HG03045 (cell line): Measurements from ENCODE around the gene HOXB5.

Experiments used
- ATAC-seq: cut with Tn5 transposase; IDR thresholded peaks from one replicate; pipeline ENCODE4 v1.9.1; 2021; ENCODE audit warnings: mild to moderate bottlenecking, moderate library complexity; ENCODE audit not compliant: unreplicated experiment

HOXB5 gene

DNA sequence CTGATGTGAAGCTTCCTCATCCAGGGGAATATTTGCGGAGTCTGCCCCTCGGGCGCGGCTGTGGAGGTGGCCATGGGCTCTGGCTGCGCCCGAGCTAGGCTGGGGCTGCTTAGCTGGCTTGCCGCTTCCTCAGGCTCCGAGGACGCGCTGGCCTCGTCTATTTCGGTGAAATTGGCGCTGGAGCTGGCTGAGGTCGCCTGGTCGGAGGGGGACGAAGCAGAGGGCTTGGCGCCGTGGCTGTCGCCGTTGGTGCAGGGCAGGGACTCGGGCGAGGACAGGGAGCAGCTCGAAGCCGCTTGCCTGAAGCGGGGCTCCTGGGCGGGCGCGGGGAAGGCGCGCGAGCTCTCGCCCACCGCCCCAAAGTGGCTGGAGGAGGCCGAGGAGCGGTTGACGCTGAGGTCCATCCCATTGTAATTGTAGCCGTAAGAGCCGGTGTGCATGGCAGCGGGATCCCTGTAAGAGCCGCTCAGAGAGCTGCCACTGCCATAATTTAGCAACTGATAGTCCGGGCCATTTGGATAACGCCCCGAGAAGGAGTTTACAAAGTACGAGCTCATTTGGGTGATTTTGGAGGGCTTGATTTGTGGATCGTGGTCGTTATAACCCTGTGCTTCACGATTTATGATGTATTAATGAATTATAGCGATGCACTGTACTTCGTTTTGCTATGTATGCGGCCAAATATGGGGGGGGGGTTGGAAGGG, at the start of gene HOXB5:
Gene HOXB5 (minus strand): TSS at position 654 of the 704 bp plus-strand sequence. CDS start 97 bp downstream, at position 557.
- ATAC-seq, result no peak

GRCh38 chr17:48642843-48643696, 49.5 kb upstream of the HOXB5 start:
- no peak for ATAC-seq

DNA sequence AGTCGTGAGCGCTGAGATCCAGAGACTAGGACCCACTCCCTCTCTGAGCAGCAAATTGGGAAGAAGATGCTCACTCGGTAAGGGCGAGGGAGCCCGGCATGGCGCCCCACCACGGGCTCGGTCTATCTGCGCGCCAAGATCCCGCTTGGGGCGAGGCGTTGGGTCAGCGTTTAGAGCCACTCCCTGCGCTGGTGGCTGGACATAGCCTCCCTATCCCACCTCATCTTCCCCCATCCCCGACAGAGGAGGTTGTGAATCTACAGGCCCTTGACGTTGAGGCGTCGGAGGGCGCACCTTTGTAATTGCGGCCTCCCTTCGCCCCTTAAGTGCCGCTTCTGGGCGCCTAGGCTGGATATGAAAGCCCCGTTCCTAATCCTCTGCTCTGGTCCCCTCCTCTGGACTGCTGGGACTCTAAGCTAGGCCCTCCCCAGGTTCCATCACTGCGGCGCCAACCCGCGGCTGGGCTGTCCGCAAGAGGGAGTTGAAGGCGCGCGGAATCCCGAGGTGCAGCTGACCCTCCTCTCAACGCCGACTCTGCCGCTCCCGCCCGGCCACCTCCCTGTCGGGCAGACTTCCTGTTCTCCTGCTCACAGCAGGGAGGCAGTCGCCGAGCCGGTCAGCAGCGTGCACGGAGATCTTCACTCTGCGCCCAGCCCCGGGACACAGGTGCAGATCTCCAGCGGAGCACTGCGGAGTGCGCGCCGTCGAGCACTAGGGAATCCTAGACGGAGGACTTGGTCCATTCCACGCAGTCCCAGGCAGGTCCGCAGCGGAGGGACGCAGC, 48.7 kb upstream of the HOXB5 start:
- no peak for ATAC-seq

DNA sequence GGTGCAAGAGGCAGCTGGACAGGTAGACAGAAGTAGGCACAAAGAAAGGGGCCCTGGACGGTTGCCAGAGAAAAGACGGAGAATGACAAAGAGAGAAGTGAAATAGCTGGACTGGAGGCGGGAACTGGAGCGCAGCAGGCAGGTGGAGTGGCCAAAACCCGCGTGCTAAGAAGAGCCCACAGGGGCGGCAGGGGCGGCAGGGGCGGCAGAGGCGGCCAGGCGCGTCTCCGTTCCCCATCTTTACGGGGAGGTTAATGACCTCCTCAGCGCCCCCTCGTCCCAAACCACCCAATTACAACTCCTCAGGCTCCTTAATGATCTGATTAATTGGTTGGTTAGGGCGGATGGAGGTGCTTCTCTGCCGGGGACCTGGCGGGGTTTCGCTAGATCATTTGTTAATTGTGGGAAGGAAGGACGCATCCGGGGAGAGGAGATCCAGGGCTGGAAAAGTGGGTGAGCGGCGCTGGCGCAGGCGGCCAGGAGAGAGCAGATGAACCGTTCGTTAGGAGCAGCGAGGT, 48.0 kb upstream of the HOXB5 start:
- no peak for ATAC-seq

DNA sequence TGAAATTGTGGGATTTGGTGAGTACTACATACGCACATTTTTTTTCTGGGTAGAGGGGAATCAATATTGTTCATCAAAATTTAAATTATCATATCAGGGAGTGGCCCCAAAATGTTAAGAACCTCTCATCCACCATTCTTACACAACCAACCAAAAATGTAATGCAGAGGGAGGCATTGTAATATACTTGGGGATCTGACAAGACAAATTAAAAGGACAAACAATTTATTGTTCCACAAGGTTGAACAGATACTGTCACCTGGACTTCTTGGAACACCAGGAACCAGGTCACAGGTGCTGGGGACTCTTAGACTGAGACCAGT, 47.2 kb upstream of the HOXB5 start:
- no peak for ATAC-seq

GRCh38 chr17:48639982-48640857, 46.6 kb upstream of the HOXB5 start:
- no peak for ATAC-seq

GRCh38 chr17:48639136-48639535, 45.6 kb upstream of the HOXB5 start:
- no peak for ATAC-seq

DNA sequence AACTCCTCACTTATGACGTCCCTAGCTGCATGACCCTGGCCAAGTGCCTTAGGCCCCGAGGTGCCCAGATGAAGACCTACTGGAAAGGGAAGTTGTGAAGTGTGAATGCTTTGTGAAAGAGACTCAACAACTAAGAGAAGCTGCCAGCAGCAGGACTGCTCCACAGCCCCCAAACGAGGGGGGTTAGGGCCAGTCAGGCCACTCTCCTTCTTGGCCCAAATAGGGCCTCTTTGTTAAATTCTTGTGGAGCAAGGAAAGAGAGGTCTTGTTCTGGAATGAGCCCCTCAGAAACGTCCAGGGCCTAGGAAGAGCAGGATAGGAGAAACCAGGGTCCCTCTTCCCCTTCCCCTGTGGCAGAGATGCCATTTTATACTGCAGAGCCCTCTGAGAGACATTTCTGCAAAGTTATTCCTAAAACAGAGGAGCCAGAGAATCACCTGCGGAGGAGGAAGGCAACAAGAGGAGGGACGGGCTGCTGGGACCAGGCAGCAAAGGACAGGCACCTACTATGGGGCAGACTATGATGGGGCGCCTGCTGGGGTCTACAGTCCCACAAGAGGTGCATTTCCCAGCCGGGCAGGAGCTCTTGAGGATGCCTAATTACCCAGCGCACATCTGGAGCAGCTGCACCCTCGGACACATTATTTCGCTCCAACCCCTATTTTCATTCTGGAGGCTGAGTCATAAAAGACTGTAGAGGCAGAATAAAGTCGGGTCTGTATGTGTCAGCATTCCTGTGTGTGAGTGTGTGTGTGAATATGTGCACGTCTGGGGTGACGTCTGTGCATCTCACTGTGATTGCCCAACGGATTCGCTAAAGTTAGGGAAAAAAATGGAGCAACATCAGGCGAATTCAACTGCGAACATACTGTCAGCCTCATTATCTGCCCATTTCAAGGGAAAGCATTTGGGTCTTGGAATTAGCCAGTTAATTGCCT, 44.0 kb upstream of the HOXB5 start:
- ATAC-seq, result no peak

- ATAC-seq, result peak; percentile 53
Observed at GRCh38 chr17:48636177-48637018, 42.8 kb upstream of the HOXB5 start.

- no peak for ATAC-seq
Observed at GRCh38 chr17:48634493-48635208, 41.1 kb upstream of the HOXB5 start.

- no peak for ATAC-seq
Observed at GRCh38 chr17:48633266-48633677, 39.7 kb upstream of the HOXB5 start.

GRCh38 chr17:48632579-48633265, 39.1 kb upstream of the HOXB5 start:
- no peak for ATAC-seq

DNA sequence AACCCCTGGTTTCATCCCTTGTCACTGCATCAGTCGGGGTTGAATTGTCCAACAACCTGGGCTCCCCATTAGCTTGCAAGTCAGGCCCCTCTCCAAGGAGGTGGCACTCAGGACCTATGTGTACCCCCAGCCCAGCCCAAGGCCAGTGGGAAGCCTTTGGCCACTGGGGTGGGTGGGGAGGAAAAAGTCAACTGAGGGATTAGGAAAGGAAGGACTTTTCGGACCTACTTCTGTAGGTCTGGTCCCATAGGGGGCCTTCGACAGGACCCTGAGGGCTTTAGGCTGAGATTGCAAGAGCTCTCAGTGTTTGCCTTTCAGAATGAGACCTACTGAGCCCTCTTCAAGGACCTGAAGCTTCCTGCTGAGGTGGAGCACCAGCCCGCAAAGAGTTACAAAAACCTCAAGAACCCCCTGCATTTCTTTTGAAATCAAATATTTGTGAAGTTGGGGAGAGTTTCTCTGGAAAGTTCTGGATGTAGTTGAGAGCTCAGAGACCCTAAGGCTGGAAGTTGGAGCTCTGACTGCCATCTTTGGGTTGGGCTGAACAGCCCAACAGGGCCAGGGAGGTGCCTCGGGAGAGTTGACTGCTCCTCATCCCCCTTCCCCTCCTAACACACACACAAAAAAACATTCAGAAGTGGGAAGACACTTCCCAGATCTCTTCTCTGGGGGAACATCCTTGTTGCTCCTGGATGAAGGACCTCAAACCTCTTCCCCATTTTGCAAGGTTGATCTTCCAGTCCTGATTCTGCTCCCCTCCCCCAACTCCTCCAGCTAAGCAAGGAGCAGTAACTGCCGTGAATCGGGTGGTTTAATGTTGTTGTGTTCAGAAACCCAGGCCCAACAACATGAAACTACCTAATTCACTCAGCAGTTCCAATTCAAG, 38.4 kb upstream of the HOXB5 start:
- no peak for ATAC-seq

- no peak for ATAC-seq
Observed at GRCh38 chr17:48630925-48631692, 37.5 kb upstream of the HOXB5 start.
